GM18873 (cell line): ENCODE measurements around the gene GREB1.

Source experiments
- ATAC-seq: cut with Tn5 transposase; IDR thresholded peaks from one replicate; pipeline ENCODE4 v1.9.1; 2021; ENCODE audit warnings: mild to moderate bottlenecking, moderate library complexity, moderate number of reproducible peaks; ENCODE audit not compliant: unreplicated experiment, low FRiP score

The GREB1 gene

GRCh38 chr2:11592671-11593574 lies 59.1 kb downstream of the GREB1 start:
- ATAC-seq, result no peak

- no peak for ATAC-seq
Measured at GRCh38 chr2:11596801-11597200, 63.0 kb downstream of the GREB1 start.

GRCh38 chr2:11597538-11598225 lies 63.8 kb downstream of the GREB1 start:
- no peak for ATAC-seq

- no peak for ATAC-seq
Measured at GRCh38 chr2:11598228-11598731, 64.4 kb downstream of the GREB1 start.

- ATAC-seq, result no peak
Measured at GRCh38 chr2:11602563-11603204, 68.8 kb downstream of the GREB1 start.

GRCh38 chr2:11610624-11611242 lies 76.9 kb downstream of the GREB1 start:
- no peak for ATAC-seq

GRCh38 chr2:11611251-11611650 lies 77.4 kb downstream of the GREB1 start:
- no peak for ATAC-seq

- ATAC-seq, result no peak
Measured at GRCh38 chr2:11612553-11613215, 78.8 kb downstream of the GREB1 start.

GRCh38 chr2:11613297-11613696 lies 79.5 kb downstream of the GREB1 start:
- ATAC-seq, result no peak

GRCh38 chr2:11615209-11615608 lies 81.4 kb downstream of the GREB1 start:
- ATAC-seq, result no peak

- no peak for ATAC-seq
Measured at GRCh38 chr2:11616097-11616687, 82.3 kb downstream of the GREB1 start.

- no peak for ATAC-seq
Measured at GRCh38 chr2:11616851-11617415, 83.1 kb downstream of the GREB1 start.

GRCh38 chr2:11617527-11617926 lies 83.7 kb downstream of the GREB1 start:
- ATAC-seq, result no peak

- no peak for ATAC-seq
Measured at GRCh38 chr2:11617984-11618707, 84.3 kb downstream of the GREB1 start.

GRCh38 chr2:11618708-11619062 lies 84.8 kb downstream of the GREB1 start:
- no peak for ATAC-seq

GRCh38 chr2:11621410-11621809 lies 87.6 kb downstream of the GREB1 start:
- ATAC-seq, result no peak

- ATAC-seq, result no peak
Measured at GRCh38 chr2:11622611-11623010, 88.8 kb downstream of the GREB1 start.

GRCh38 chr2:11624893-11625292 lies 91.0 kb downstream of the GREB1 start:
- ATAC-seq, result no peak

- no peak for ATAC-seq
Measured at GRCh38 chr2:11625671-11626070, 91.8 kb downstream of the GREB1 start.
